ENCODE results near the gene ZNF302.
A peak's percentile ranks its signal among the peaks of the same experiment; 100 is the strongest.

DNA sequence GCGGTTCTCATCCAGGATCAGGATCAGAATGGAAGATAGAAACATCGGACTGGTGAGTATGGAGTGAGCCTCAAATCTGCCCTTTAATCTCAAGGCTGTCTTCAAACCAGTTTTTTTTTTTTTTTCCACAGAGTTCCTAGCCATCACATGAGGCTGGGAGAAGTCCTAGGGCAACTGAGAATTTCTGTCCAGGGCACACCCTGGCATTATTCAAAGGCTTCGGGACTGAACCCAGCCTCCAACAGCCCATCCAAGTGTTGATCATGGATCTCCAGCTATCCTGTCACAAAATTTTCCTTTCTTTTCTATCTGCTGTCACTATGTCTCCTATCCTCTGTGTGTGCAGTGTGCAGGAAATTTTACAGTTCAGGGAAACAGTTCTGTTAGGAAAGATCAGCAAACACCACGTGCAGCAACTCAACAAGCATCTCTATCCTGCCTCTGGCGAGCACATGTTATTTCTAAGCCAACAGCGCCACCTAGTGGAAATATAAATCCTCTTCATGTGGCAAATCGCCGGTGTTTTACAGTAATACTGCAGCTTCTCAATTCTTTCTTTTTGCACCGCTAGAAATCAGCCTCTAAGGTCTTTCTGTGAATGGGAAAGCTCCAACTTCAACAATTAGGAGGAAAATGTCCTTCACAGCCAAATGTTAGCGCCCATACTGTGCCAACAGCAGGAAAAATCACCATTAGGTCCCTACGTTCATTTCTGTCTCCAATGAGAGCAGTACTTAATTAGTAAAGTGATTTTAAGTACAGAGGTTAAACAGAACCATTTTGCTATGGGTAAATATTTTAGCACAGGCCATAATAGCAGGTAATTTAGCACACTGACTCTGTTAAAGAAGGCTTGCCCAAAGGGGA, 35.1 kb downstream of the ZNF302 start:
- TF ChIP-seq, protein P1, sequence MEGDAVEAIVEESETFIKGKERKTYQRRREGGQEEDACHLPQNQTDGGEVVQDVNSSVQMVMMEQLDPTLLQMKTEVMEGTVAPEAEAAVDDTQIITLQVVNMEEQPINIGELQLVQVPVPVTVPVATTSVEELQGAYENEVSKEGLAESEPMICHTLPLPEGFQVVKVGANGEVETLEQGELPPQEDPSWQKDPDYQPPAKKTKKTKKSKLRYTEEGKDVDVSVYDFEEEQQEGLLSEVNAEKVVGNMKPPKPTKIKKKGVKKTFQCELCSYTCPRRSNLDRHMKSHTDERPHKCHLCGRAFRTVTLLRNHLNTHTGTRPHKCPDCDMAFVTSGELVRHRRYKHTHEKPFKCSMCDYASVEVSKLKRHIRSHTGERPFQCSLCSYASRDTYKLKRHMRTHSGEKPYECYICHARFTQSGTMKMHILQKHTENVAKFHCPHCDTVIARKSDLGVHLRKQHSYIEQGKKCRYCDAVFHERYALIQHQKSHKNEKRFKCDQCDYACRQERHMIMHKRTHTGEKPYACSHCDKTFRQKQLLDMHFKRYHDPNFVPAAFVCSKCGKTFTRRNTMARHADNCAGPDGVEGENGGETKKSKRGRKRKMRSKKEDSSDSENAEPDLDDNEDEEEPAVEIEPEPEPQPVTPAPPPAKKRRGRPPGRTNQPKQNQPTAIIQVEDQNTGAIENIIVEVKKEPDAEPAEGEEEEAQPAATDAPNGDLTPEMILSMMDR (IDR thresholded peaks at IDR 0.05): peak; percentile 71
- TF ChIP-seq RCOR1 (IDR thresholded peaks at IDR 0.05; ENCODE audit: low read length) (no peak), YY1 (IDR thresholded peaks at IDR 0.05; ENCODE audit: low read depth) (no peak), JUND (IDR thresholded peaks at IDR 0.05) (no peak), TAF1 (IDR thresholded peaks at IDR 0.05; ENCODE audit: borderline replicate concordance, low read depth, low read length) (no peak), CHD2 (IDR thresholded peaks at IDR 0.05; ENCODE audit: low read length, partially characterized antibody) (no peak), GATA2 (CRISPR knock-in tag; IDR thresholded peaks at IDR 0.05) (no peak), EZH2phosphoT487 (IDR thresholded peaks at IDR 0.05; ENCODE audit: borderline replicate concordance, low read depth) (no peak)
